ENCODE measurements around the gene C4orf54.

The C4orf54 gene

GRCh38 chr4:99617374-99617773, 40.3 kb downstream of the C4orf54 start:
- no peak for DNase-seq (ENCODE audit: low spot score)

GRCh38 chr4:99615170-99615820, 42.3 kb downstream of the C4orf54 start:
- no peak for DNase-seq (ENCODE audit: low spot score)

DNA sequence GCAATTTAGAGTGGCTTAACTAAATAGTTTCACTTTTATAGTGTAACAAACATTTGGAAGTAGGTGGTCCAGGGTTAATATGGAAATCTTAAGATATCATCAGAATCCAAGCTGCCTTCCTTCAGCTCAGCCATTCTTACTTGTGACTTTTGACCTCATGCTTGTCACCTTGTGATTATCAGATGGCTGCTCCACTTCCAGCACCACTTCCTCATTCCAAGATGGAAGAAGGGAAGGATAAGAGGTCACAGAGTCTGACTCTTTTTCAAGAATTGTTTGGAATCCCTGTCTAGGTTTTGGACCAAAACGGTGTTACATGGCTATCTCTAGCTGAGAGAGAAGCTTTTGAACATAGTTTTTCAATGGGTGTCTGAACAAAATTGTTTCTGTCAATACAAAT, 43.1 kb downstream of the C4orf54 start:
- DNase-seq (ENCODE audit: low spot score), result no peak

DNA sequence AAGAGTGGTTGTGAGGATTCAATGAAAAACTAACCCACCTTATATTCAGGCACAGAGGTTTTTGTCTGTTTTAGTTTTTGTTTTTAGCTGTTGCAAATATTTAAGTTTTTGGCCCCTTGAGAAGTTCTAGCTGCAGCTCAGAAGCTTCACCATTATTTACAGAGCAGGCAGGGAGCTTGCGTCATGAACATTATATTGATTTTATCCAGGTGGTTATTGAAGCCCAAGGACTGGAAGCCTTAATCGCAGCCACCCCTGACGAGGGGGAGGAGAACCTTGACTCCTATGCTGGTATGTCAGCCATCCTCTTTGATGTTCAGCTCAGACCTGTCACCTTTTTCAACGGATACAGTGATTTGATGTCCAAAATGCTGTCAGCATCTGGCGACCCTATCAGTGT, 44.9 kb downstream of the C4orf54 start:
- DNase-seq (ENCODE audit: low spot score), result no peak

DNA sequence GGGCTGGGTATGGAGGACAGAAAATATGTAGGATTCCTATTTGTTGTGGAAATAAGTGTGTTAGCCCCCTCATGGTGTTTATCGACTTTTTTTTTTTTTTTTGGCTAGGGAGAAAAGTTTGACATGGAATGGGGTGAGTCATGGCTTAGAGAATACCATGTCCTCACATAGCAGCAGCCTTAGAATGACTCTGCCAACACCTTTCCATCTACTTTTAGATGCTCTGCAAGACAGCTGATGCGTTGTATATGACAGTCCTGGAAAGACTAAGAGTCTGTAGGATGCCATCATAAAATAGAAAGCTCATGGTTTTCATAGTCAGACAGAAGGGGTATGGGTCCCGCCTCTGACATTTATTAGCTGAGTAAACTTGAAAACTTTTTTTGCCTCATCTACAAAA, 45.3 kb downstream of the C4orf54 start:
- no peak for DNase-seq (ENCODE audit: low spot score)

- no peak for DNase-seq (ENCODE audit: low spot score)
These were observed 46.9 kb downstream of the C4orf54 start for GRCh38 chr4:99610605-99611175.

DNA sequence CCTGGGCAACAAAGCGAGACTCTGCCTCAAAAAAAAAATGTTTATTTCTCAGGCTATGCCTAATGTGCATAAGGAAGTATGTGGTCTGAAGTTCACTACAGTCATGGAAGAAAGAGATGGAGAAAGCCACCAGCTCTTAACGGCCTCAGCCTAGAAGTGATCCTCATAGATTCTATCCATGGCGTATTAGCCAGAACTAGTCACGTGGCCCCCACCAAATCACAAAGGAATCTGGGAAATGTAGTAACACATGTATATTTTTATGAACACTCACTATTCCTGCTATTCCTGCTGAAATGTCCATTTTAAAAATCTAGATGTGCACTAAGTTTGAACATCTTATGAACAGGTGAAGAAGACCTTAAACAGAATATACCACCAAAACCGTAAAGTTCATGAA, 49.2 kb downstream of the C4orf54 start:
- no peak for DNase-seq (ENCODE audit: low spot score)

All from CD4-positive, alpha-beta T cell treated with Interleukin-15 for 4 hours (primary cell).